WTC11 (cell line): ENCODE data around the gene ARSK. TPM values are rescaled to one million over a fixed set of nuclear protein-coding genes. Genes with fewer than 3 reads are reported as not detected.

Source experiments
- ATAC-seq: fragments of 200-7000 bp; cut with Tn5 transposase; 2 replicates; pipeline ENCODE4 v1.10.0; 2021; ENCODE audit warnings: mild to moderate bottlenecking, moderate library complexity
- CTCF ChIA-PET: fragments of 300-600 bp; sonication (Branson Sonifier 250); formaldehyde crosslinking; loops from one replicate; lab custom pipeline; 2021; ENCODE audit warnings: antibody characterized with exemption; lab: Charles Lee
- POLR2A ChIA-PET: fragments of 350-600 bp; sonication (Branson Sonifier 250); formaldehyde crosslinking; loops from one replicate; lab custom pipeline; 2021; ENCODE audit warnings: antibody characterized with exemption; lab: Charles Lee
- DNase-seq: peaks from one replicate; pipeline ENCODE4 v3.0.0; 2021; ENCODE audit warnings: low spot score
- H3K27ac Mint-ChIP-seq: 2 replicates; pipeline ENCODE4 v1.8.0; 2021; ENCODE audit warnings: mixed read lengths
- H3K27me3 Mint-ChIP-seq: 2 replicates; pipeline ENCODE4 v1.8.0; 2021; ENCODE audit warnings: low read depth, mild to moderate bottlenecking, moderate library complexity, mixed read lengths
- H3K36me3 Mint-ChIP-seq: 2 replicates; pipeline ENCODE4 v1.8.0; 2021; ENCODE audit warnings: mixed read lengths
- H3K4me1 Mint-ChIP-seq: 2 replicates; pipeline ENCODE4 v1.8.0; 2022; ENCODE audit warnings: mixed read lengths
- H3K4me3 Mint-ChIP-seq: 2 replicates; pipeline ENCODE4 v1.8.0; 2021; ENCODE audit warnings: mild to moderate bottlenecking, moderate library complexity, mixed read lengths
- H3K9me3 Mint-ChIP-seq: 2 replicates; pipeline ENCODE4 v1.8.0; 2021; ENCODE audit warnings: mixed read lengths
- ATF1 ChIP-seq: sonication (generic); formaldehyde crosslinking; IDR thresholded peaks from 2 replicates; pipeline ENCODE4 v1.8.1; 2023; ENCODE audit warnings: mild to moderate bottlenecking, moderate library complexity, missing genetic modification reagents
- CREM ChIP-seq: sonication (generic); formaldehyde crosslinking; IDR thresholded peaks from 2 replicates; pipeline ENCODE4 v1.8.1; 2022; ENCODE audit warnings: mild to moderate bottlenecking, missing genetic modification reagents, moderate library complexity
- E2F4 ChIP-seq: sonication (generic); formaldehyde crosslinking; IDR thresholded peaks from 2 replicates; pipeline ENCODE4 v1.8.1; 2022; ENCODE audit warnings: low read depth, mild to moderate bottlenecking, moderate library complexity, missing genetic modification reagents, borderline replicate concordance
- FOXJ3 ChIP-seq: sonication (generic); formaldehyde crosslinking; IDR thresholded peaks from 2 replicates; pipeline ENCODE4 v1.9.0; 2021; ENCODE audit warnings: missing genetic modification reagents, mild to moderate bottlenecking, borderline replicate concordance
- GTF2I ChIP-seq: fragments of 250-450 bp; sonication (Bioruptor Pico); conservative IDR thresholded peaks from 2 replicates; pipeline ENCODE4 v1.4.0; 2021; ENCODE audit warnings: mild to moderate bottlenecking
- HMGA2 ChIP-seq: fragments of 250-450 bp; sonication (Bioruptor Pico); IDR thresholded peaks from 2 replicates; pipeline ENCODE4 v1.4.0; 2021; ENCODE audit warnings: mild to moderate bottlenecking, moderate library complexity
- IRF1 ChIP-seq: sonication (generic); formaldehyde crosslinking; IDR thresholded peaks from 2 replicates; pipeline ENCODE4 v1.8.0; 2023; ENCODE audit warnings: missing genetic modification reagents
- KAT7 ChIP-seq: sonication (generic); formaldehyde crosslinking; IDR thresholded peaks from 2 replicates; pipeline ENCODE4 v1.8.1; 2023; ENCODE audit warnings: missing genetic modification reagents, mild to moderate bottlenecking, borderline replicate concordance
- NFE2L1 ChIP-seq: sonication (generic); formaldehyde crosslinking; IDR thresholded peaks from 2 replicates; pipeline ENCODE4 v1.8.1; 2023; ENCODE audit warnings: missing genetic modification reagents
- TCF7 ChIP-seq: sonication (generic); formaldehyde crosslinking; IDR thresholded peaks from 2 replicates; pipeline ENCODE4 v1.8.0; 2022; ENCODE audit warnings: mild to moderate bottlenecking, low read depth, missing genetic modification reagents, moderate library complexity
- TEAD1 ChIP-seq: sonication (generic); formaldehyde crosslinking; IDR thresholded peaks from 2 replicates; pipeline ENCODE4 v1.8.0; 2022; ENCODE audit warnings: mild to moderate bottlenecking, missing genetic modification reagents
- TEAD4 ChIP-seq: sonication (generic); formaldehyde crosslinking; IDR thresholded peaks from 2 replicates; pipeline ENCODE4 v1.8.0; 2022; ENCODE audit warnings: mild to moderate bottlenecking, missing genetic modification reagents
- ZBTB43 ChIP-seq: sonication (generic); formaldehyde crosslinking; IDR thresholded peaks from 2 replicates; pipeline ENCODE4 v1.8.1; 2023; ENCODE audit warnings: mild to moderate bottlenecking, missing genetic modification reagents
- ZNF138 ChIP-seq: sonication (generic); formaldehyde crosslinking; conservative IDR thresholded peaks from 2 replicates; pipeline ENCODE4 v1.8.1; 2022; ENCODE audit warnings: mild to moderate bottlenecking, moderate library complexity, missing genetic modification reagents
- ZNF232 ChIP-seq: sonication (generic); formaldehyde crosslinking; IDR thresholded peaks from 2 replicates; pipeline ENCODE4 v1.8.0; 2022; ENCODE audit warnings: mild to moderate bottlenecking, missing genetic modification reagents
- ZNF532 ChIP-seq: fragments of 250-450 bp; sonication (Bioruptor Pico); IDR thresholded peaks from 2 replicates; pipeline ENCODE4 v1.9.0; 2021; ENCODE audit warnings: mild to moderate bottlenecking, borderline replicate concordance
- ZSCAN18 ChIP-seq: fragments of 250-450 bp; sonication (Bioruptor Pico); IDR thresholded peaks from 2 replicates; pipeline ENCODE4 v2.1.2; 2022; ENCODE audit warnings: mild to moderate bottlenecking, moderate library complexity
- total RNA-seq: library from RNA; stranded (reverse); gene quantifications from 3 replicates; pipeline ENCODE4 v1.2.3, GENCODE V29; 2021

Gene ARSK
- total RNA-seq, 1 experiment from 2014 or later, result 15.1 TPM

- Mint-ChIP-seq H3K9me3 (peaks cover 7% of the 10 kb centered on the region), H3K4me1 (0 out of 2 replicates have a peak, but pooled peaks cover 3% of the 10 kb centered on the region), H3K27ac (no peak overlapping the region), H3K4me3 (no peak overlapping the region), H3K27me3 (no peaks in the 10 kb centered on the region), H3K36me3 (no peaks in the 10 kb centered on the region; the same call in 1 of the 2 replicates)
- no peak for TF ChIP-seq ATF1 (CRISPR knock-in tag)
- no peak for TF ChIP-seq FOXJ3 (CRISPR knock-in tag)
- TF ChIP-seq ZSCAN18 (CRISPR knock-in tag), result no peak
- TF ChIP-seq HMGA2 (CRISPR knock-in tag), result no peak
- no peak for TF ChIP-seq ZNF138 (CRISPR knock-in tag)
- no peak for TF ChIP-seq IRF1 (CRISPR knock-in tag)
- no peak for TF ChIP-seq NFE2L1 (CRISPR knock-in tag)
- no peak for TF ChIP-seq KAT7 (CRISPR knock-in tag)
- TF ChIP-seq CREM (CRISPR knock-in tag), result no peak
- no peak for DNase-seq
- ChIA-PET POLR2A (no interaction called here), CTCF (no interaction called here)
- no peak for ATAC-seq
These were observed 86.9 kb downstream of the ARSK start for GRCh38 chr5:95641741-95642220.

- H3K36me3 Mint-ChIP-seq, result no peaks in the 10 kb centered on the region; the same call in 1 of the 2 replicates
- POLR2A ChIA-PET, result no interaction called here
- ATAC-seq, result no peak
These were observed 88.3 kb downstream of the ARSK start for GRCh38 chr5:95643152-95643551.

More at GRCh38 chr5:95643152-95643551, 88.3 kb downstream of the ARSK start:
- TF ChIP-seq GTF2I (CRISPR knock-in tag), result no peak
- no peak for TF ChIP-seq E2F4 (CRISPR knock-in tag)
- no peak for TF ChIP-seq TEAD4
- TF ChIP-seq TCF7, result no peak
- TF ChIP-seq ZNF232 (CRISPR knock-in tag), result no peak
- TF ChIP-seq ZNF532 (CRISPR knock-in tag), result no peak
- no peak for TF ChIP-seq ZNF138 (CRISPR knock-in tag)
- no peak for TF ChIP-seq ZBTB43 (CRISPR knock-in tag)
- TF ChIP-seq TEAD1, result no peak
- CTCF ChIA-PET, result interaction anchor here (4.1 kb wide), 1 partner anchor 138 kb away, joined by 24 read pairs; no protein-coding TSS in a partner anchor
- Mint-ChIP-seq H3K4me1 (0 out of 2 replicates have a peak, but pooled peaks cover 7% of the 10 kb centered on the region), H3K27me3 (no peaks in the 10 kb centered on the region), H3K27ac (no peak overlapping the region), H3K4me3 (no peak overlapping the region), H3K9me3 (peaks cover 7% of the 10 kb centered on the region)
- DNase-seq, result no peak
